HG03039 (cell line): ENCODE measurements around the gene SLC1A7.

Experiments
- ATAC-seq: cut with Tn5 transposase; IDR thresholded peaks from one replicate; pipeline ENCODE4 v1.9.1; 2021; ENCODE audit warnings: mild to moderate bottlenecking, moderate library complexity; ENCODE audit not compliant: unreplicated experiment

SLC1A7 gene

DNA sequence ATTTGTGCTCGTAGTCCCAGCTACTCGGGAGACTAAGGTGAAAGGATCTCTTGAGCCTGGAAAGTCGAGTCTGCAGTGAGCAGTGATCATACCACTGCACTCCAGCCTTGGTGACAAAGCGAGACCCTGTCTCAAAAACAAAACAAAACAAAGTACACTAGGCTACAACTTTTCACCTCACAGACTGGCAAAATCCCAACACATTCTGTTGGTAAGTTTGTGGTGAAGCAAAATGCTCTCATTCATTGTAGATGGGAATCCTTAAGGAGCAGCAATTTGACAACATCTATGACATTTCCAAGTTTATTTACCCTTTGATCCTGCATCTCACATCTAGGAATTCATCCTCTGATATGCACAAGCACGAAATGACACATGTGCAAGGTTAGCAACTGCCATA, 20.2 kb upstream of the SLC1A7 start:
- no peak for ATAC-seq

DNA sequence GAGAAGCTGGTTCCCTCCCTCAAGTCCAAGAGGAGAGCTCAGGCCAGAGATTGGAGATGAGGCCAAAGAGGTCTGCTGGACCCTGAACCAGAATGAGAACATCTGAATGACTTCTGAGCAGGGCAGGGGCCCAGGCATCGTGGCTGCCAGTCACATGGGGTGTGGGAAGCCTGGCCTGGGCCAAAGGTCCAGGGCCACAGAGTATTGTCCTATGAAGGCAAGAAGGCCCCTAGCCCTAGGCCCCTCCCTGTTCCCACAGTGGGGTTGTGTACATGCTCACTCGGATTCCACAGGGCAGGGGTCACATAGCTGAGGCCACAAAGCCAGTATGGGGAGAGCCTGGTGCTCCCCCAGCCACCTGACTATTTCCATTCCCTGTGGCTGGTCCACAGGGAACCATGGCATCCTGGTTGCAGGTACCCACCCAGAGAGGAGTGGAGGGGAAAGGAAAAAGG, 18.5 kb upstream of the SLC1A7 start:
- ATAC-seq, result no peak

DNA sequence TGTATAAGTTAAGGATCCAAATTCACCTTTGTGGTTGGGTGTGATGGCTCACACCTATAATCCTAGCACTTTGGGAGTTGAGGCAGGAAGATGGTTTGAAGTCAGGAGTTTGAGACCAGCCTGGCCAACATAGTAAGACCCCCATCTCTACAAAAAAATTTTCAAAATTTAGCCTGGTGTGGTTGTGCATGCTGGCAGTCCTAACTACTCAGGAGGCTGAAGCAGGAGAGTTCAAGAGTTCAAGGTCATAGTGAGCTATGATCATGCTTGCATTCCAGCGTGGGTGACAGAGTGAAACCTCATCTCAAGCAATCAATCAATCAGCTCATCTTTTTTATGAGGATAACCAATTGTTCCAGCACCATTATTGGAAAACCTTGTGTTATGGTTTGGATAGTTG, 16.5 kb upstream of the SLC1A7 start:
- no peak for ATAC-seq

DNA sequence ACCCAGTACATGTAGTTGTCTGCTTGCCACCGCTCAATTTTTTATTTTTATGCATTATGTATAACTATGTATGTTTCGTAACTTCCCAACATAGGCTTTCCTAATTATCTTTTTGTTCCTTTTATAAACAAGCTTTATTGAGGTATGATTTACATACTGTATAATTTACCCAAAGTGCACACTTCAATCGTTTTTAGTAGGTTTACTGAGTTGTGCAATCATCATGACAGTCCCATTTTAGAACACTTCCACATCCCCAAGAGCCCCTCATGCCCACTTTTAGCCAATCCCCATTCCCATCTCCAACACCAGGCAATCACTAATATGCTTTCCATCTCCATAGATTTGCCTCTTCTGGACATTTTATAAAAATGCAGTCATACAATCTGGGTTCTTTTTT, 14.3 kb upstream of the SLC1A7 start:
- ATAC-seq, result no peak

DNA sequence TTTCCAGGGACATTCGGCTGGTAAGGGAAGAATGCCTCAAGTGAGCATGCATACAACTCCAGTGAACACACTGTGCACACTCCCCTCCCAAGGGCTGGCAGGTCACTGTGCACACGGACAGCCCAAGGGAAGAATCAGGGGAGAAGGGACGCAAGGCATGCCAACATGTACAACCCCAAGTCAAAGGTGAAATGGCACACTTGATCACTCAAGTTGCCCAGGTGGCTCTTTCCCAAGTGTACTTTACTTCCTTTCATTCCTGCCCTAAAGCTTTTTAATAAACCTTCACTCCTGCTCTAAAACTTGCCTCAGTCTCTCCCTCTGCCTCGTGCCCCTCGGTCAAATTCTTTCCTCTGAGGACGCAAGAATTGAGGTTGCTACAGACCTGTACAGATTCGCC, 13.5 kb upstream of the SLC1A7 start:
- ATAC-seq, result no peak

DNA sequence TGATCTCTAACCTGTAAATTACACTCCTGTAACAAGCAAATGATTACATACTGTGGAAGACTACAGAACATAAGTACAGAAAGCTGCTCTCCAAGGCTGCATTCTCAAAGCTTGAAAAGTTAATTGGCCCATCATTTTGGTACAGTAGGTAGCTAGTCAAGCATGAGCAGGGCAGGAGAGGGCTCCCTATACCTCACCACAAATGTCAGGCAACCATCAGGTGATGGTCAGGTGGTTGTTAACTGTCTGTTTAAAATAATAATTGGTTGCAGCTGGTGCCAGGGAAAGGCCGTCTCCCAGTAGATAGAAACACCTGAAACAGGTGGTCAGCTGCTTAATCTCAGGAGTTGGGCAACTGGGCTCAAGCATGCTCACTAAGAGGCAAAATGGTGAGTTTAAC, 13.1 kb upstream of the SLC1A7 start:
- no peak for ATAC-seq

DNA sequence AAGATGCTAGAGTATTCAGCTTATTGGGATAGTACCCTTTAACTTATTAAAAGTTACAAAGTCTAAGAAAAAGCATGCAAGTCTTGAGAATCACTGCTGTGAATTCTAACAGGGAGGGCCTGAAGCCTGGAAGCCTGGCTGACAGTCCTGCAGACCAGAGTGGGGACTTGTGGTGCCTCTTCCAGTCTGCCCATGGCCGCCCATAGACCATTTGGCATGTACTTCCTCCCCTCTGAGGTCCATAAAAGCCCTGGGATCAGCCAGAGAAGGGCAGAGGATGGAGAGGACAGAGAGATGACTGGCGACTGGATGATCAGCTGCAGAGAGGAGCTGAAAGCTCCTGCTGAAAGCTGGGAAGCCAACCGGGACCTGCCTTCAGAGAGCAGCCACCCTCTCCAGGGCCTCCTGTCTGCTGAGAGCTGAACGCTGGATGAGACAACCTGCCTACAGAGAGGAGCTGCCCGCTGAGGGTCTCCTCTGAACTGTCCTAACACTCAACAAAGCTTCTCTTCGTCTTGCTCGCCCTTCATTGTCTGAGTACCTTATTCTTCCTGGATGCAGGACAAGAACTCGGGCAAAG, 12.5 kb upstream of the SLC1A7 start:
- ATAC-seq, result no peak

DNA sequence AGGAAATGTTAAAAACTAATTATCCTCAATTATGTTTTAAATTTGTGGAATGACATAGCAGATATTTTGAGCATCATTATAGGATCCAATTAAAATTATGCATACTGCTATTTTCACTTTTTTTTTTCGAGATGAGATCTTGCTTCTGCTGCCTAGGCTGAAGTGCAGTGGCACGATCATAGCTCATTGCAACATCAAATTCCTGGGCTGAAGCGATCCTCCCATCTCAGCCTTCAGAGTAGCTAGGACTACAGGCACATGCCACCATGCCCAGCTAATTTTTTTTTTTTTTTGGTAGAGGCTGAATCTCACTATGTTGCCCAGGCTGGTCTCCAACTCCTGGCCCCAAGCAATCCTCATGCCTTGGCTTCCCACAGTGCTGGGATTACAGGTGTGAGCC, 11.3 kb upstream of the SLC1A7 start:
- ATAC-seq, result no peak

DNA sequence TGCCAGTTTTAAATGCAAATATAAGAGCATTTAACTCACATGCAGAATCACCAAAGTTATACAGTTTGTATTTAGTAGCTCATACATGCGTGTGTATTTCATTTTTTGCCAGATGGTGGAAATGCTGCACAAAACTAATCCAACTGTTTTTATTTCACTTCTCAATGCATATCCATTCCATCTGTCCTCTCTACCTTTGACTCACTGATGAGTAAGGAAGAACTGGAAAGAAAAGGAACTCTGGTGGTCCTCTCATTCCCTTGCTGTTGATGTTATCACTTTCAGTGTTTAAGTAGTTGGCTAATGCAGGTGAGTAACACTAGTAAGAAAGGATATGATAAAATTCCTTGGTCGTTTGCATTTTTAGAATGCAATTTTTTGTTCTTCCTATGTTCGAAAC, 5.7 kb upstream of the SLC1A7 start:
- ATAC-seq, result no peak

DNA sequence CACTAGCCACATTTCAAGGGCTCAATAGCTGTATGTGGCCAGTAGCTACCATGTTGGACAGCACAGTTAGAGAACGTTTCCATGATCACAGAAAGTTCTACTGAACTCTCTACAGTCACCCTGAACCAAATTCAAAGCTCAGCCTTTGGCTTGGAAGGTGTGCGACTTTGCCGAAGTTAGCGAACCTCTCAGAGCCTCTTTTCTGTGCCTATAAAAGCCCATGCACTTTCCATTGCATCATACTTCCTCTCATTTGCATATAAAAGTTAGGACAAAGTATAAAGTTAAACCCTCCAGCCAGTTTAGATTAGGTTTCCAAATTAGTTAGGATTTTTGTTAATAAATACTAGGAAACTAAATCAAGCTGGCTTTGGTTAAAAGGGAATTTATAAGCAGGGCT, 4.7 kb upstream of the SLC1A7 start:
- ATAC-seq, result no peak

DNA sequence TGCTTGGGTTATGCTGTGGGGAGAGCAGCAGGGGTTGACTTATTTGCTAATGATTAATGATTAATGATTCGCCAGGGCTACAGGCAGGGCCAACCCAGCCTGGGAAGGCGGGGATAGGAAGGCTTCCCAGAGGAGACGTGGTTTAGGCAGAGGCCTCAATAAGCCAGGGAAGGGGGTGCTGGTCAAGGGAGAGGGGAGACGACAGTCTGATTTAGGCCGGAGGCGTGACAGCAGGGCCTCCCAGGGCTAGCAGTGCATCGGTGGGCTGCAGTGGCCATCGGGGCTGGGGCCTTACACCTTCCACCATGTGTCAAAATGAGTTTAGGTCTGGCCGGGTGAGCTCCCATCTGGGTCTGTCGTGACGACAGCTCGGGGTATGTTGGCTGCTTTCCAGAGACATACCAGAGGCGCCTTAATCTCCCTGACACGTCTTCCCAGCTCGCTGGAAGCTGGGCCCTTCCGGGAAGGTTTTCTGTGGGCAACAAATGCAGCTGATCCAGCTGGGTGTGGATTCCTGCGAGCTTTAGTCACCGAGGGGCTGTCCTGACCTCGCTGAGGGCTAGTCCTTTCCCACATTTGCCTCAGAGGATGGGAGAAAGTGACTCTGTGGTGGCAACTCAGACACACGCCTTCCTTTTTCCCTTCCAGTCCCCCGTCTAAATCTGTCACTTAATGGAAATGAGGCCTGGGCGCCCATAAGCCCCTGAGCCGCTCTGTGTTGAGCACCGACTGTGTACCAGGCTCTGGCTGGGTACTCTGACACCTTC, 3.7 kb upstream of the SLC1A7 start:
- ATAC-seq, result no peak

DNA sequence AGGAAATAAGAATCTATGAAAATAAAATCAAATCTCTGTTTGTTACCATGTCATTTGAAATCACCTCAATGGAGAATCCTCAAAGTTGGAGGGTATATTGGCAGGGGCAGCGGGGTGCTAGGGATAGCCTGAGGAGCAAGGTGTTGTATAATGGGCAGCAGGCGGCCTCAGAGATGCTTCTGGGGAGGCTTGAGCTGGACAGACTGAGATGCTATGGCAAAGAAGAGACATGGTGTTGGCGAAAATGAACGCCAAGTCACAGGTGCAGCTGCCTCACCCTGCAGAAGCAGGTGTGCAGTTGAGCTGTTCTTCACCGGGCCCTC, 3.1 kb upstream of the SLC1A7 start:
- ATAC-seq, result no peak

DNA sequence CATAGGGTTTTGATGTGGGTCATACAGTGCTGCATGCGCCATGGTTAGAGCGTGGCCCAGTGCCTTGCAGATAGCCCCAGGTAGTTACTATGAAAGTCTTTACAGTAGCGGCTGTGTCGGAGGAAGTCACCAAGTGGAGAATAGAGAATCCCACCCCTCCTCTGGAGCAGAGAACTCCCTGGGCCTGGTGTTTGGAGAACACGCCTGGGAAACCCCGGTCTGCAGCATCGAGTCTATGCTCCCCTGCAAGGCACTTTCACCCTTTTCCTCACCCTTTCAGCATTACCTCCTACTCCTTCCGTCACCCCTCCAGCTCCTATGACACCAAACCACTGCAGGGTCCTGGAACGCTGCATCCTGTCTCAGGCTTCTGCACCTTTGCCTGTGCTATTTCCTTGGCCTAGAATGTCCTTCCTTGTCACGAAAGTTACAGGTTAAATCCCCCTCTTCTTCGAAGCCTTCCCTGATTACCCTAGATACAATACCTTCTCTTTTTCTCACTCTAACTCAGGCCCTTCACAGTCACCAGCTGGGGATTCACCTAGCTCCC, 2.7 kb upstream of the SLC1A7 start:
- ATAC-seq, result no peak

DNA sequence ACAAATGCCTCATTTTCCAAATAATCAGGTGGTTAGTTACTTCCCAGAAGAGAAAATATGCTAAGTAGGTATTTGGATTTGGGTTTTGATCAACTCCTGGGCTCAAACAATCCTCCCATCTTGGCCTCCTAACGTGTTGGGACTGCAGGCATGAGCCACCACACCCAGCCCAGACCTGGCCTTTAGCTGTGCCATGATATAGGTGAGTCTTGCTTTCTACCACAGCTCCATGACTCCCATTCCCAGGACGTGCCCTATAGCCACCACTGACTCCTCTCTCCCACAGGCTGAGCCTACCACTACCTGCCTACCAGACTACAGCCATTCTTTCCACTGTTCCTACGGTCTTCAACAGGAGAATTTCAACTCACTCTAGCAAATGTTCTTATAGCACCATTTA, 1.8 kb upstream of the SLC1A7 start:
- no peak for ATAC-seq

DNA sequence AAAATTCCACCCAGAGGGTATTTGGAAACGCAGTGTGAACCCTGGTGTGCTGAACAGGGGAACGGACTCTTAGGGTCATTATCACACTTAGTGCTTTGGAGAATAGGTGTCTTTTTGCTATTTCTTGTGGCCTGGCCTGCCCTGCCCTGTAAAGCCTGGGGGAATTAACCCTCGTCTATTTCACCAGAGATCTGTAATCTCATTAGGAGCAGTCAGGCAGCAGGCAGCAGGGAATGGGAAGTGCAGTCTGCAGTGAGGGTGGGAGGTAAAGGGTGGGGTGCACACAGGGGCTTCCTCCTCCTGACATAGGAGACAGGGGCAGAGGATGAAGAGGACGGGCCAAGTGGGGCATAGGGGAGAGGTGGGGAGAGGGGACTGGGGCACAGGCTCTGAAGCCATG, 1.1 kb upstream of the SLC1A7 start:
- no peak for ATAC-seq

DNA sequence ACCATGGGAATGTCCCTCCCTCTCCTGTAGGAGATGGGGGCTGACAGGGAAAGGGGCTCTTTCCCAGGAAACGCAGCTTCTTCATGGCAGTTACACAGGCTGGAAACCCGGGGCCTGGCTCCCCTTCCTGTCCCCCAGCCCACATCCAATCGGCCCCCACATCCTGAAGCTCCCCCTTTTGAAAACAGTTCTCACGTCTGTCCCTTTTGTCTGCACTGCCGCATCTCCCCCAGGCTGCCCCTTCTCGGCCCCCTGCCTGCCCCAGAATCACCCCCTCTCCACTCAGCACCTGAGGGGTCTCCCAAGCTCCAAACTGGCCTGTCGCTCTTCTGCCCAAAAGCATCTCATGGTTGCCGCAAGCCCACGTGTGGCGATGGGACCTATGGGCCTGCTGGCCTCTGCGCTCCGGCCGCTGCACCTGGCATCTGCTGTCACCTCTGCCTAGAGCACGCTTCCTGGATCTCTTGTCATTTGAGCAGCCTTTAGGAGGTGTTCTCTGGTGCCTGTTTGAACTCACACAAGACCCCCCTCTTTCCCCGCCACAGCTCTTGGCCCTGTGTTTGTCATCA, 867 bp downstream of the SLC1A7 start:
- ATAC-seq, result no peak

DNA sequence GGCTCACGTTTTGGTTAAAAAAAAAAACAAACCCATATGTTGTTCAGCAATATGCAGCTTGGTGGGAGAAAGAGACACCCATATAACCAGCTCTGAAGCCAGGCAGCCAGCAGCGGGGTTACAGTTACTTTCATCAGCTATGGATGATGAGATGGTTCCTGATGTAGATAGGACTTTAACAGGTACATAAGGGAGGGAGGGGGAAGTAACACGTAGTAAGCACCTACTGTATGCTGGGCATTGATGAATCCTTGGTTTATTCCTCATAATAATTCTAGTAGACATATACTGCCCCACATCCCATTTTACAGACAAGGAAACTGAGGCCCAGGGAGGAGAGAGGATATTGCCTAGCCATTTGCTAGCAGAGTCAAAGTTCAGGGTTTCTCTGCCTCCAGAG, 2.0 kb downstream of the SLC1A7 start:
- ATAC-seq, result no peak

DNA sequence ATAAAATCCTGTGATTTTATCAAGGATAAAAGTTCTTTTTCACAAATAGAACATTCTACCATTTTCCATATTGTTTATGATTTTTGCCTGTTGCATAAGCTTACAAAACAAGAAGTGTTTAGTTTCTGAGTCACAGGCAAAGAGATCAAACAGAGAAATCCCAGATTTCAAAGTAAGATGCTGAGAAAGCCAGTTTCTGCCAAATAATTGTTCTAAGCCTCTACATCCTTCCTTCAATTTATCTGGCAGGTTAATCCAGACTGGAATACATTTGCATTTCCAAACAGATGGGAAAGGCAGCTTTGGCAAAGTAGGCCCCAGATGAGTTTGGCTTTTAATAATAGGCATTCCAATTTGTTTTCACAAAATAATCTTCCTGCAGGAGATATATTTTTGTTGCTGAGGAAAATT, 2.5 kb downstream of the SLC1A7 start:
- no peak for ATAC-seq

DNA sequence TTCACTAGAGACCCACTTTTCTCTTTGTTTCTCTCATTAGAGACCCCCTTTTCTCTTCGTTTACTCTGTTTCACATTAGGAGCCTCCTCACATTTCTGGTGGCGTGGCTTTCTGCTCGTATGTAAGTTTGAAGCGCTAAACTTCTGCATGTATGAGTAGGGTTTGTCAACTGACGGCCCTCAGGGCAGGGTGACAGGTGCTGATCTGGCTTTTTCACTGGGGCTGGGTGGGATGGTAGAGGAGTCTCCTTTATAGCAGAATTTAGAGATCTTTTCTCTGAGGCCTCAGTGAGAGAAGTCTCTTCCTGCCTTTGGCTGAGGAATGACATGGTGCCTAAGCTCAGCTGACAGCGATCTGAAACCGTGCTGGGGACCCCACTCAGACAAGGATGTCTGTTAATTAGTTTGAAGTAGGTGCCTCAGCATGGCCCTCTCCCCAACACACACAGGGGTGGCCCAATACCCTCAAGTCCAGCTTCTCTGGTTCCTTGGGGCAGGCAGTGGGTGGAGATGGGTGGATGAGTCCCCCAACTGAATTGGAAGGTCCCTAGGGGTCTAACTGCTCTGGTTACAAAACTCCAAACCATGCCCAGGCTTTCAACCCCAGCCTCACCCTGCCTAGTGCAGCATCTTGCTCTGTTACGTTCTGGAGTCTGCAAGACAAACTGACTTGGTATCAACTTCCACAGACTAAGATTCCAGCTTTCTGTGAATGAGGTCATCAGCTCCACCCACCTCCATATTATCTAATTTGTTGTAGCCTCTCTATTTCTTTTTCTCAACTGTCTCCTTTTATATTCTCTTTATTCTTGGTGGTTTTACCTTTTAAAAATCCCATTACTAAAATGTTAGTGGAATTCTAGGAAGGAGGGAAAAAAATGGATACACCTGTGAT, 3.2 kb downstream of the SLC1A7 start:
- no peak for ATAC-seq

DNA sequence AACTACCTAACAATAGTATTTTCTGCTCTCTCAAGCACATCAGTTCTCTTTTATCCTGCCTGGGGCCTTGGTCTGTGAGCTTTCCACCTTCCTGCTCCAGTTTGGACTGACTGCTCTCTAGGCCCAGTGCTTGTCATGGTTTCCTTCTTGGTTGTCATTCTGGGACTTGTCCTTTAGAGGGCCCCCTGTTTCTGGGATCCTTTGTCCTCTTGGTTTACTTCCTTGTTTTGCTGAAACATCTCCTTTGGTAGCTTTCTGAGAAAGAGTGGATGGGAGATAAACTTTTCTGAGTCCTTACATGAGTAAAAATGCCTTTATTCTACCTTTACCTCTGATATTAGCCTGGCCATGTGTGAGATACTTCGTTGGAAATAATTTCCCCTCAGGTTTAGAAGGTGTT, 4.7 kb downstream of the SLC1A7 start:
- ATAC-seq, result no peak

DNA sequence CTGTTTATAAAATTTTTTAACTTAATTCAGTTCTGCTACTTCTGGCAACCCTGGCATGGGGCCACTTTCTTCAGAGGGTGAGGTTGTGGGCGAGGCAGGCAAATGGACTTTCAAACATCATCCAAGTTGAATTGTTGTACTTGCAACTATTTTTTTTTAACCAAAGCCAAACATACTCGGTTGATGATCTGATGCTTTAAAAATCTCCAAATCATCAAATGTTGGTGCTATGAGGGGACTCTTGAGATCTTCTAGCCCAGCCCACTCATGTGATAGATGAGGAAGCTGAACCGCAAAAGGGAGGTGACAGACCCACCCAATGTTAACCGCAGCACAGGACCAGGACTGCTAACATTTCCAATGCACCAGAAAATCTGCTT, 6.7 kb downstream of the SLC1A7 start:
- ATAC-seq, result no peak
